GM23338 (cell line): ENCODE data around the gene DTNB. TPM values are rescaled to one million over a fixed set of nuclear protein-coding genes. Genes with fewer than 3 reads are reported as not detected.

Experiments used
- ATAC-seq: fragments of 200-7000 bp; cut with Tn5 transposase; 3 replicates; pipeline ENCODE4 v1.9.1; 2020
- DNase-seq: peaks from one replicate; pipeline ENCODE4 v3.0.0-alpha.2; 2015; ENCODE audit warnings: low spot score
- H2AFZ ChIP-seq: fragments of 200-600 bp; sonication (generic); 2 replicates; pipeline ENCODE4 v1.8.0; 2016; ENCODE audit warnings: antibody characterized with exemption, mild to moderate bottlenecking, moderate library complexity
- H3F3A ChIP-seq: fragments of 200-600 bp; sonication (generic); replicated peaks from 2 replicates; pipeline ENCODE4 v1.8.0; 2017; ENCODE audit warnings: antibody characterized with exemption, mixed run types, low read depth
- H3K27ac ChIP-seq: fragments of 200-600 bp; sonication (generic); 2 replicates; pipeline ENCODE4 v1.6.1; 2016; ENCODE audit warnings: low read depth
- H3K27me3 ChIP-seq: fragments of 200-600 bp; sonication (generic); 2 replicates; pipeline ENCODE4 v1.8.0; 2016; ENCODE audit warnings: mild to moderate bottlenecking, mixed run types, moderate library complexity; ENCODE audit not compliant: insufficient read depth
- H3K36me3 ChIP-seq: fragments of 200-600 bp; sonication (generic); 2 replicates; pipeline ENCODE4 v1.8.0; 2016; ENCODE audit warnings: mild to moderate bottlenecking; ENCODE audit not compliant: insufficient read depth
- H3K4me1 ChIP-seq: fragments of 200-600 bp; sonication (generic); 2 replicates; pipeline ENCODE4 v1.8.0; 2016; ENCODE audit warnings: mild to moderate bottlenecking, moderate library complexity; ENCODE audit not compliant: insufficient read depth
- H3K4me2 ChIP-seq: fragments of 200-600 bp; sonication (generic); 2 replicates; pipeline ENCODE4 v1.7.1; 2017; ENCODE audit warnings: mixed run types
- H3K4me3 ChIP-seq: fragments of 200-600 bp; sonication (generic); 2 replicates; pipeline ENCODE4 v1.6.1; 2016; ENCODE audit warnings: mixed run types
- H3K79me2 ChIP-seq: fragments of 200-600 bp; sonication (generic); replicated peaks from 2 replicates; pipeline ENCODE4 v1.8.0; 2017; ENCODE audit warnings: mild to moderate bottlenecking; ENCODE audit not compliant: insufficient read depth
- H3K9me2 ChIP-seq: fragments of 200-600 bp; sonication (generic); 2 replicates; pipeline ENCODE4 v1.8.0; 2017; ENCODE audit not compliant: insufficient read depth
- H4K20me1 ChIP-seq: fragments of 200-600 bp; sonication (generic); replicated peaks from 2 replicates; pipeline ENCODE4 v1.8.0; 2017; ENCODE audit warnings: mild to moderate bottlenecking; ENCODE audit not compliant: insufficient read depth
- H3K27ac Mint-ChIP-seq: 2 replicates; pipeline ENCODE4 v1.8.0; 2020; ENCODE audit warnings: inconsistent platforms, mild to moderate bottlenecking, moderate library complexity, mixed read lengths
- H3K27me3 Mint-ChIP-seq: 3 replicates; pipeline ENCODE4 v1.8.0; 2022; ENCODE audit warnings: low read depth, mild to moderate bottlenecking, moderate library complexity, mixed read lengths, inconsistent platforms; ENCODE audit not compliant: insufficient read depth, poor library complexity
- H3K36me3 Mint-ChIP-seq: 3 replicates; pipeline ENCODE4 v1.8.0; 2021; ENCODE audit warnings: low read depth, mild to moderate bottlenecking, inconsistent platforms, moderate library complexity, mixed read lengths
- H3K4me1 Mint-ChIP-seq: 3 replicates; pipeline ENCODE4 v1.8.0; 2020; ENCODE audit warnings: mild to moderate bottlenecking, inconsistent platforms, mixed read lengths
- H3K4me3 Mint-ChIP-seq: 3 replicates; pipeline ENCODE4 v1.8.0; 2021; ENCODE audit warnings: moderate library complexity, mild to moderate bottlenecking, inconsistent platforms, mixed read lengths
- H3K9me3 Mint-ChIP-seq: 3 replicates; pipeline ENCODE4 v1.8.0; 2020; ENCODE audit warnings: moderate library complexity, mild to moderate bottlenecking, inconsistent platforms, mixed read lengths
- CREB1 ChIP-seq: fragments of 250-450 bp; sonication (Bioruptor Pico); IDR thresholded peaks from 2 replicates; pipeline ENCODE4 v1.5.0; 2020; ENCODE audit warnings: low read depth, mild to moderate bottlenecking, moderate library complexity
- JUNB ChIP-seq: IDR thresholded peaks from one replicate; pipeline ENCODE4 v1.6.1; 2016; ENCODE audit warnings: antibody characterized with exemption; ENCODE audit not compliant: unreplicated experiment
- POLR2AphosphoS5 ChIP-seq: IDR thresholded peaks from 2 replicates; pipeline ENCODE4 v1.6.1; 2016; ENCODE audit warnings: antibody characterized with exemption, low read depth
- STAT1 ChIP-seq: IDR thresholded peaks from one replicate; pipeline ENCODE4 v1.6.1; 2016; ENCODE audit warnings: antibody characterized with exemption; ENCODE audit not compliant: unreplicated experiment
- polyA plus RNA-seq: library from polyadenylated mRNA; unstranded; fragments of >200 nt; fragmentation: Nextera tagmentation; extraction: Ambion mirVana; gene quantifications from 2 replicates; pipeline ENCODE4 v1.2.1, GENCODE V29; 2016
- total RNA-seq: library from RNA; depleted of rRNA; stranded (reverse); fragments of >200 nt; shearing (Covaris generic); gene quantifications from 2 replicates; pipeline ENCODE4 v1.2.3, GENCODE V29; 2014
- TF ChIP-seq, protein P1 (sequence below): IDR thresholded peaks from 2 replicates; pipeline ENCODE4 v1.6.1; 2016; ENCODE audit warnings: antibody characterized with exemption

The DTNB gene
- total and polyA plus RNA-seq, 2 experiments from 2014 or later = 22.1 to 29.4 TPM

DNA sequence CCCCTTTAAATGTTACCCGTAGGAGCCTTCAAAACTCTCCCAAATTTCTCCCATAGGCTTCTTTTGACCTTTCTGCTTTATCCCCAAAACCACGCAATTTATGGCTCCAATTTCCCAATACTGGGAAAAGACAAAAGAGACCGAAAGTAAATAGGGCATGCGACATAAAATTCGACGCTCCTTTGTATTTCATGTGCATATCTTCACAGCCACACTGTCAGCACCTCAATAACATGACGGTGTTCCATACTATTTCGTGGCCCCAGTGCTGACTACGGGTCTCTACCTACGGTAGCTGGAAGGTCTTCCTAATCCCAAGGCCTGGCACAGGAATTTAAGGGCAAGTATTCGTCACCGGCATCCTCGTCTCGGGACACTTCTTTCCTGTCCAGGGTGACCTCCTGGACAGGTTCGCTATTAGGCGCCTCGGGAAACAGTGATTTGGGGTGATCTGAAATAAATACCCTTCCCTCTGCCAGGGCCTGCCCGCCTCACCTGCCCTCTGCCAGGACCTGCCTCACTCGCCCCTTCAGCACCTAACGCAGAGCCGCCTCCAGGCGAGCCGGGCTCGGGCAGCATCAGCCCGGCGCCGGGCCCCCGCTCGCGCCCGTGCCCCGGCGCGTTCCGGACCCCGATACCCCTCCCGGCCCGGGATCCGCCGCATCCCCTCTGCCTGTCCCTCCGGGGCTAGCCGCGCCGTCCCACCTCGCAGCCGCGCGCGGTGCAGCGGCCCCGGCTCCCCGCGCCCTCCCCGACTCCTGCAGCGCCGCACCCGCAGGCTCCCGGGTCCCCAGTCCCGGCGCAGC is 680 bp downstream of the DTNB start:
- Mint-ChIP-seq H3K9me3 (no peaks in the 10 kb centered on the region), H3K36me3 (no peaks in the 10 kb centered on the region)

DNA sequence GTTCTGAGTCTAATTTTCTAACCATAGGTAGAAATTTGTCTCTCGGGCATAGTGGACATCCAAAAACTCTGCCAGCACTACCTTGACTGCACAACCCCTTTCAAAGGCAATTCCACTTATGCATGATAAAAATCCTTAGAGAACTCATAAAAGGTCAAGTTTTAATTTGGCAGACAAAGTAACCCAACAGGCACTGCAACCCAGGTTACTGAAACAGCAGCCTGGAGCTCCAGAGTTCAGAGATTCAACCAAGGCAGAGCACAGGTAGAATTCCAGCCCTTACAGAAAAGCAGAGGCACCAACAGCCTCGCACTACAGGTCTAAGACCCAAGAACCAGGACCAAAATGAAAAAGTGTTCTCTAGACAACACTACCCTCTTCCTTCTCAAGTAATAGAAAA is 1.8 kb downstream of the DTNB start:
- peaks cover 13% of the 10 kb centered on the region for H3K27me3 Mint-ChIP-seq
- peaks cover 28% of the 10 kb centered on the region for H3K4me1 ChIP-seq
- peaks cover 60% of the 10 kb centered on the region for H3K79me2 ChIP-seq
- H2AFZ ChIP-seq = no peak overlapping the region
- H3F3A ChIP-seq = peaks cover 13% of the 10 kb centered on the region; the same call in 1 of the 2 replicates
- ATAC-seq (no peak), DNase-seq (no peak)
- peaks cover 23% of the 10 kb centered on the region for H3K27me3 ChIP-seq
- TF ChIP-seq STAT1 (no peak), CREB1 (no peak)
- no peak overlapping the region for H3K27ac ChIP-seq
- no peaks in the 10 kb centered on the region for H3K36me3 Mint-ChIP-seq
- H3K4me3 Mint-ChIP-seq = peak overlapping the region; percentile 85
- H3K9me2 ChIP-seq = no peaks in the 10 kb centered on the region
- H4K20me1 ChIP-seq = 0 out of 2 replicates have a peak, but pooled peaks cover 12% of the 10 kb centered on the region
- H3K4me1 Mint-ChIP-seq = peaks cover 33% of the 10 kb centered on the region
- peak overlapping the region; percentile 100 for H3K4me2 ChIP-seq
- peak overlapping the region; percentile 97 for H3K4me3 ChIP-seq
- no peak overlapping the region for H3K27ac Mint-ChIP-seq
- H3K36me3 ChIP-seq = no peaks in the 10 kb centered on the region
- H3K9me3 Mint-ChIP-seq = no peaks in the 10 kb centered on the region

More for the DNA sequence above, 680 bp downstream of the DTNB start:
- H3K4me3 ChIP-seq = peak overlapping the region; percentile 97
- DNase-seq (peak; percentile 89), ATAC-seq (peak; percentile 84)
- H3K27ac ChIP-seq = peak overlapping the region; percentile 90; the same call in 1 of the 2 replicates
- H3K4me2 ChIP-seq = peak overlapping the region; percentile 100
- Mint-ChIP-seq H3K27ac (peak overlapping the region; percentile 63), H3K4me1 (peaks cover 33% of the 10 kb centered on the region), H3K27me3 (peaks cover 14% of the 10 kb centered on the region), H3K4me3 (peak overlapping the region; percentile 85)
- peaks cover 28% of the 10 kb centered on the region for H3K4me1 ChIP-seq
- no peaks in the 10 kb centered on the region for H3K9me2 ChIP-seq
- H3K36me3 ChIP-seq = no peaks in the 10 kb centered on the region
- TF ChIP-seq, protein P1, sequence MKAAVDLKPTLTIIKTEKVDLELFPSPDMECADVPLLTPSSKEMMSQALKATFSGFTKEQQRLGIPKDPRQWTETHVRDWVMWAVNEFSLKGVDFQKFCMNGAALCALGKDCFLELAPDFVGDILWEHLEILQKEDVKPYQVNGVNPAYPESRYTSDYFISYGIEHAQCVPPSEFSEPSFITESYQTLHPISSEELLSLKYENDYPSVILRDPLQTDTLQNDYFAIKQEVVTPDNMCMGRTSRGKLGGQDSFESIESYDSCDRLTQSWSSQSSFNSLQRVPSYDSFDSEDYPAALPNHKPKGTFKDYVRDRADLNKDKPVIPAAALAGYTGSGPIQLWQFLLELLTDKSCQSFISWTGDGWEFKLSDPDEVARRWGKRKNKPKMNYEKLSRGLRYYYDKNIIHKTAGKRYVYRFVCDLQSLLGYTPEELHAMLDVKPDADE = no peak
- TF ChIP-seq POLR2AphosphoS5 (peak; percentile 35; the same call in 1 of the 2 replicates), CREB1 (0 out of 2 replicates have a peak, but pooled peaks have one; percentile 8)
- H3K79me2 ChIP-seq = peaks cover 49% of the 10 kb centered on the region
- peak overlapping the region; percentile 95; the same call in 1 of the 2 replicates for H2AFZ ChIP-seq
- peaks cover 13% of the 10 kb centered on the region; the same call in 1 of the 2 replicates for H3F3A ChIP-seq
- peaks cover 23% of the 10 kb centered on the region for H3K27me3 ChIP-seq
- H4K20me1 ChIP-seq = 0 out of 2 replicates have a peak, but pooled peaks cover 12% of the 10 kb centered on the region

DNA sequence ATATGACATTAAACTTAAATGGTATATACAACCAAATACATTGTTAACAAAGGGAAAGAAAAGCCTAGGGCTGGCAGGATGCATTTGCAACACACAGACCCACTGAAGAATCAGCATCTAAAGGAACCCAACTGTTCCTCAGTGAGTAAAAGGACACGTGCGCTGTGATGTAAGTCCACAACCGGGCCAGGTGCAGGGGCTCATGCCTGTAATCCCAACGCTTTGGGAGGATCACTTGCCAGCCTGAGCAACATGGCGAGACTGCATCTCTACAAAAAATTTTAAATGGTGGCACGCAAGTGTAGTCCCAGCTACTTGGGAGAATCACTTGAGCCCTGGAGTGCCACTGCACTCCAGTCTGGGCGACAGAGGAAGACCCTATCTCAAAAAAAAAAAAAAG is 3.9 kb downstream of the DTNB start:
- Histone ChIP-seq H3K9me2 (no peaks in the 10 kb centered on the region), H3K4me3 (no peak overlapping the region), H2AFZ (no peak overlapping the region), H3K27ac (no peak overlapping the region), H3F3A (peaks cover 13% of the 10 kb centered on the region; the same call in 1 of the 2 replicates), H4K20me1 (0 out of 2 replicates have a peak, but pooled peaks cover 12% of the 10 kb centered on the region), H3K4me2 (peak overlapping the region; percentile 45), H3K36me3 (no peaks in the 10 kb centered on the region), H3K4me1 (peaks cover 36% of the 10 kb centered on the region), H3K27me3 (peaks cover 8% of the 10 kb centered on the region), H3K79me2 (peaks cover 75% of the 10 kb centered on the region)
- peaks cover 41% of the 10 kb centered on the region for H3K4me1 Mint-ChIP-seq
- peak overlapping the region; percentile 95 for H3K27ac Mint-ChIP-seq
- ATAC-seq (peak; percentile 18), DNase-seq (peak; percentile 65)
- peak overlapping the region; percentile 61 for H3K4me3 Mint-ChIP-seq
- no peaks in the 10 kb centered on the region for H3K36me3 Mint-ChIP-seq
- peaks cover 12% of the 10 kb centered on the region for H3K27me3 Mint-ChIP-seq
- TF ChIP-seq JUNB (no peak), CREB1 (peak; percentile 47; the same call in 1 of the 2 replicates)
- no peaks in the 10 kb centered on the region for H3K9me3 Mint-ChIP-seq
